ENCODE measurements around the gene OPCML. TPM values are rescaled to one million over a fixed set of nuclear protein-coding genes. Genes with fewer than 3 reads are reported as not detected.

OPCML gene
- total and polyA plus RNA-seq, 4 donors: under 0.01 to 0.01 TPM; not detected in 2

- Histone ChIP-seq H3K9me3 (ENCODE audit: control insufficient read depth in 4 of 4, low read length in 3 of 4) (no peaks in the 10 kb centered on the region), H3K36me3 (ENCODE audit: control insufficient read depth in 4 of 4, insufficient read depth in 3 of 4, low read depth in 1 of 4, low read length in 3 of 4) (no peaks in the 10 kb centered on the region), H3K27me3 (ENCODE audit: control insufficient read depth in 4 of 4, insufficient read depth in 4 of 4, low read length in 3 of 4) (peaks cover 0 to 6% (median 2%) of the 10 kb centered on the region in 4 donors), H3K4me1 (ENCODE audit: control insufficient read depth in 4 of 4, insufficient read depth in 4 of 4, low read length in 3 of 4) (peaks cover 0 to 4% (median 3%) of the 10 kb centered on the region in 4 donors), H3K9ac (ENCODE audit: low read depth in 1 of 2, low read length in 2 of 2) (no peak overlapping the region), H3K27ac (ENCODE audit: low read depth in 1 of 2, low read length in 2 of 2) (no peak overlapping the region), H3K4me3 (ENCODE audit: low read depth in 1 of 3, low read length in 3 of 3) (no peak overlapping the region)
- WGBS: 64% methylated on average over 15 of the region's 15 CpGs
- no peak for DNase-seq (ENCODE audit: low spot score)
- no peak for TF ChIP-seq HNF4A (conservative IDR thresholded peaks at IDR 0.05)
- TF ChIP-seq FOXA1 (IDR thresholded peaks at IDR 0.05): no peak
- no peak for TF ChIP-seq CTCF (IDR thresholded peaks at IDR 0.05; ENCODE audit: low read depth, low read length, missing input control)
- no peak for TF ChIP-seq FOXA2 (IDR thresholded peaks at IDR 0.05)
- no peak for TF ChIP-seq RXRA (IDR thresholded peaks at IDR 0.05)
- no peak for TF ChIP-seq YY1 (IDR thresholded peaks at IDR 0.05)
- TF ChIP-seq TAF1 (conservative IDR thresholded peaks at IDR 0.05): no peak
- TF ChIP-seq REST (IDR thresholded peaks at IDR 0.05): no peak
- no peak for TF ChIP-seq MAX (IDR thresholded peaks at IDR 0.05)
- TF ChIP-seq HNF4G (IDR thresholded peaks at IDR 0.05): no peak
- TF ChIP-seq NR2F2 (IDR thresholded peaks at IDR 0.05): no peak
- no peak for TF ChIP-seq RAD21 (IDR thresholded peaks at IDR 0.05)
- no peak for TF ChIP-seq GABPA (IDR thresholded peaks at IDR 0.05 in 1 of 2, conservative IDR thresholded peaks at IDR 0.05 in 1 of 2)
- TF ChIP-seq EGR1 (IDR thresholded peaks at IDR 0.05; ENCODE audit: low read depth in 2 of 2): no peak
- TF ChIP-seq ZBTB33 (IDR thresholded peaks at IDR 0.05): no peak
- TF ChIP-seq JUND (IDR thresholded peaks at IDR 0.05): no peak
Measured at GRCh38 chr11:133047036-133047770, 485.1 kb downstream of the OPCML start.
